HG02678 (cell line): ENCODE results near the gene TMEM59L.

Experiments used
- ATAC-seq: cut with Tn5 transposase; IDR thresholded peaks from one replicate; pipeline ENCODE4 v1.9.1; 2021; ENCODE audit warnings: mild to moderate bottlenecking, moderate library complexity; ENCODE audit not compliant: unreplicated experiment

The TMEM59L gene

DNA sequence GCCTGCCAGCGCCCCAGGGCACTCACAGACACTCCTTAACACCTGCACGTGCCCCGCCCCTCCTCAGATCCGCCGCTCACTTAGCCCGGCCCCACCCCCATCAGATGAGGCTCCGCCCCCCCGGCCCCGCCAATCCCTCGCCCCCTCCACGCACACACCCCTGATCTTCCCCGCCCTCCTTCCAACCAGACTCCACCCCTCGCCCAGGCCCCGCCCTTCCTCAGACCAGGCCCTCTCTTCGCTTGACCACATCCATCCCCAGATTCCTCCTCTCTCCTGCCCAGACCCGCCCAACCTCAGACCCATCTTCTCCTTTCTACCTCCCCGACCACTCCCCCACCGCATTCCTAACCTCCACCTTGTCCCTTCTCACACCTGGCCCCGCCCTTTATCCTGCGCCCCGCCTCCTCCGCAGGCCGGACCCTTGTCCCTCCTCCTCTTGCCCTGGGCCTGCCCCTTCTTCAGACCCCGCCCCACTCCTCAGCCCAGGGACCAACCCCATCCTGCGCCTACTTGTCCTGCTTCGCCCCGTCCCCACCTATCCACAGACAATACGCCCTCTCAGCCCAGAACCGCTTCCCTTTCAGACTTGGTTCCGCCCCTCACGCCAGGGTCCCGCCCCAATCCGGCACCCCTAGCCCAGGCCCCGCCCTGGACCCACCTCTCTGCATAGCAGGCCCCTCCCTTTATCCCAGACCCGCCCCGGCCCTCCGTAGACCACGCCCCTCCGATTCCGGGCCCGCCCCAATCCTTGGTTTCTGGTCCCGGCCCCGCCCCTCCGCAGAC lies 23.7 kb downstream of the TMEM59L start:
- ATAC-seq = peak; percentile 85

DNA sequence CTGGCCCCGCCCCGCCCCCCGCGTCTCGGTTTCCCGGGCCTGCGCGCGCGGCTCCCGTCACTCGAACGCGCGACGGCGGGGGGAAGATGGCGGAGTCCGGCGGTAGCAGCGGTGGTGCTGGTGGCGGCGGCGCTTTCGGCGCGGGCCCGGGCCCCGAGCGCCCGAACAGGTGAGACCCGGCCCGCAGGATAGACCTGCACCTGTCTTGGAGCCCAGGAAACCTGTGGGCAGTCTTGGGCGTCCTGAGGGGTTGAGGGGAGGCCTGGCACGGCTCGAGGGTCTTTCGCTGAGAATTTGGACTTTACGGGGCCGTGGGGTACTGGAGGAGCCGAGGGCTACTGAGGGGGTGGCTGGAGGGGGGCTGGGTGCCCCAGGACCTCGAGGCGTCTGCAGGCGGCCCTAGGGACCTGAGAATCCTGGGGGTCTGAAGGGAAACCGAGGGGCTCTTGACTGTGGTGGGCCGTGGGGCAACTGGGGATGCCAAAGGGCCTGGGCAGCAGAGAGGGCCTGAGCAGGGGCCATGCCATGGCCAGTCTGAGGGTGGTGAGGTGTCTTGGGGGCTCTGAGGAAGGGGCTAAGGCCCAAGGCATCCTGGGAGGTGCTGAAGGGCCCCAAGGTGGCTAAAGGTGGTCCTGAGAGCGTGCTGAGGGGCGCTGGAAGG lies 24.4 kb downstream of the TMEM59L start, which contains the start of gene KLHL26:
KLHL26 (plus strand) TSS at position 60 of the 661 bp plus-strand sequence; CDS start at position 87, 27 bp downstream.
- ATAC-seq = no peak

DNA sequence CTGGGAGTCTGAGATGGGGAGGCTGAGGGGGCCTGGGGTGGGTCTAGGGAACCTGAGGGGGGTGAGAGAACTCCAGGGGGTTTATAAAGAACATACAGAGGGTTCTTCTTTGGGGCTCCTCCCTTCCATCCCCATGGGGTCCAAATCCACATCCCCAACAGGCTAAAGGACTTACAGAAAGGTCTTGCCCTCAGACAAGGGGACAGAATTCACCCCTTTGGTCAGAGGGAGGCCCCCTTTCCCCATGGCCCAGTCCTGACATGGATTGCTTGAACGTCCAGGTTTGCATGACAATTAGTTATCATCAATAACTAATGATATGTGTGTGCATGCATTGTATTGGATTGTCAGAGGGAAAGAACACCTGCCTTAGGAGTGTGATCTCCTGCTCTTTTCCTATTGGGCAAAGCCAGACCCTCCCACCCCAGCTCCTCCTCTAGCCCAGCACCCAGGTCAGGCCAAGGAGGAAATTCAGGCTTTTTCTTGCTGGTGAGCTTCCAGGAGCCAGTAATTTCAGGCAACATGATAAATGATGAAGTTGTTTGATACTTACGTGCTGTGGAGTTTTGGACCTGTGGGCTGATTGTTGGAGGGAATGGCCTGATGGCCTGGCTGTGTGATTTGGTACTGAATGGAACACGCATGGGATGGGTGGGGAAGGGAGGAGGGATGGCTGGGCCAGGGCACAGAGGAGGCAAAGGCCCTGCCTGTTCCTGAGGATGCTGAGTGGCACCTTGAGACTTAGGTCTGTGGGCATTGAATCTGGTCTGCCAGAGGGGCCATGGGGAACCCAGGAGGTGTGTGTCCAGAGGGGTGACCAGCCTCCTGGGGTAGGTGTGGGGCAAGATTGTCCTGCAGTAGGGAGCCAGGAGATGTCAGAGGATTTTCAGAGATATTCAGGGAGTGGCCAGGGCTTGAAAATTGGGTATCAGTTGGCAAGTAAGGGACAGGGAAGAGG lies 25.3 kb downstream of the TMEM59L start:
- no peak for ATAC-seq

DNA sequence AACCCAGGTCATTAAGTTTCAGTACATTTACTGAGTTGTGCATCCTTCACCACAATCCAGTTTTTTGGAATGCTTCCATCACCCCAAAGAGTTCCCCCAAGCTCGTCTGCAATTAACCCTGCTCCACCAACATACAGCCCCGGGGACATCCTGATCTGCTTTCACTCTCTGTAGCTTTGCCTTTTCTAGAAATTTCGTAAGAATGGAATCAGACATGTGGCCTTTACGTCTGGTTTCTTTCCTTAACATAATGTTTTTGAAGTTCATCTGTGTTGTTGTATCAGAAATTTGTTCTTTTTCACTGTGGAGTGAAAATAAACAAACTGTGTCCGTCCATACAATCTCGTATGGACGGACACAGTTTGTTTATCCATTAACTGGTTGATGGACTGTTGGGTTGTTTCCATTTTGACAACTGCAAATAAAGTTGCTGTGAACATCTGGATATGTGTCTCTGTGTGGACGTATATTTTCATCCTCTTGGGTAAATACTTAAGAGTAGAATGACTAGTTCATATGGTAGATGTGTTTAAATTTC lies 27.1 kb downstream of the TMEM59L start:
- no peak for ATAC-seq

DNA sequence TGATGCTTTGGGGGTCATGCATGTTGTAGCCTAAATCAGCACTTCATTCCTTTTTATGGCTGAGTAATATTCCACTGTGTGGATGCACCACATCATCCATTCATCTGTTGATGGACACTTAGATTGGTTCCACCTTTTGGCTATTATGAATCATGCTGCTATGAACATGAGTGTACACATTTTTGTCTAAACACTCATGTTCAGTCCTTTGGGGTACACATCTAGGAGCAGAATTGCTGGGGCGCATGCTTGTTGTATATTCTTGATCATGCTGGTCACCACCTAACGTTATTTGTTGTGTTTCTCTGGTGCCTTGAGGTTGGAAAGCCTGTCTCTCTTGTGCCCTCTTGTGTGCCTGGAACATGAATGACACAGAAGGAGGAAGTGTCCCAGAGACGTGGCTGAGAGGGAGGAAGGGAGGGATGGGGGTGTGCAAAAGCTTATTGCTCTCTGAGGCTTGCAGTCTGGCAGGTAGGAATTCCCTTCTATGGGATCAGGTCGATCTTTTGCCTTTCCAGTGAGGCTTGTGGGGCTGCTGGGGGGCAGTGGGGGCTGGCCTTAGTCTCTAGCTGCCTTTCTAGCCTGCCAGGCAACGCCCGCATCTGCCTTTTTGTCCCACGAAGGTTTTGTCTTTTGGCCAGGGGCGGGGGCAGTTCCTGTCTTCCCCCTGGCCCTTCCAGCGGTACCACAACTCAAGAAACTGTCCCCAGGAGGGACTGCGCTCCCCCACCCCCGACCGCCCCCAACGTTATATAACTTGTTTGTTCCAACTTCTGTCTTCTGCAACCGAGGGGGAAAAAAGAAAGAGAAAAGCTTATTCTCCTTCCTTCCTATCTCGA lies 31.7 kb downstream of the TMEM59L start:
- ATAC-seq = no peak

DNA sequence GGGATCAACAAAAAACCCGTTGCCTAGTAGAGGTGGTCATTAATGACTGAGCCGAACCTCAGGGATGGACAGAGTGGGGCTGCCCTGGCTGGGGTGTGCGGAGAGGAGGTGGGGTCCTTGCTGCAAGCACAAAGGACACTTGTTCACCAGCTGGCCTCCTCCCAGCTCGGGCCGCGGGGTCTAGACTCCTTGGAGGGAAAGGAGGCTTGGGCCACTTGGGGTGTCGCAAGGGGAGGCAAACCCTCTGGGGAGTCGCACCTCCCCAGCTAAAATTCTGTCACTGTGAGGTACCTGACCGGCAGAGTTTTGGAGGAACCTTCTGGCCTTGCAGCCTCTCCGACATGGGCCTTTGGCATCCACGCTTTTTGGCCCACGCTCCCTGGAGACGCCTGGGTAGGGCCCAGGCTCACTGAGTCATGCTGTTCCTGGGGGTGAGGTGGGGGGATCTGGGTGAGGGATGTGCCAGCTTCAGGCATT lies 32.4 kb downstream of the TMEM59L start:
- no peak for ATAC-seq

DNA sequence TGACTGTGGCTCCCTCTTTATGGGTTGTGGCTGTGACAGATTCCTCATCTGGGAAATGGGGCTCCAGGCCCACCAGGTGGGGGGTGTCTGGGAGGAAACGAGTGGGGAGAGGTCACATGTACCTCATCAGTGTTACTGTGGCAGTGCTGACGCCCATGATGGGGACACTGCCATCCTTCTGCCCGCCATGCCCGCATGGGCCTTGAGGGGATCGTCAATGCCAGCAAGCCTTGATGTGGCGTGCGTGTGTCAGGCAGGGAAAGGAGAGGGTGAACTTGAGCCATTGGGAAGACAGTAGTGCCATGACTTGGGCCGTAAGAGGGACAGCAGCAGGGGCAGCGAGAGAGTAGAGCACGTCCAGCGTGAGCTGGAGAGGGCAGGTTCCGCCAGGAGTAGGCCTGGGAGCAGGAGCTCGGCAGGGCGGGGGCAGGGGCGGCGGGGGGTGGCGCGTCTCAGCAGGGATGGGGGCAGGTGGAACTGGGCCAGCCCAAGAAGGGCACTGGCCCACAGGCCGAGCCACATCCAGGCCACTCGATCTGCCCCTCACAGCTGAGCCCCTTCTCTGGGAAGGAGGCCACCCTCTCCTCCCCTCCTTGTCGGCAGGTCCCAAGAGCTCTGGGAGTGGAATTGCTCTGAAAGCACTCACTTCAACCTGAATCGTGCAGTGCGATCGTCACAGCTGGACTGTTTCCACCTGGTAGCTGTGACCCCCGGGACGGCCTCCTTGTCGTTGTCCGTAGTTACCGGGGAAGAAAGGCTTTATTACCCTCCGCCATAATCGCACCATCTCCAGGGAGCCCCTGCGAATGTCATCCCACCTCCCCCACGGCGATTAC lies 34.1 kb downstream of the TMEM59L start:
- no peak for ATAC-seq

DNA sequence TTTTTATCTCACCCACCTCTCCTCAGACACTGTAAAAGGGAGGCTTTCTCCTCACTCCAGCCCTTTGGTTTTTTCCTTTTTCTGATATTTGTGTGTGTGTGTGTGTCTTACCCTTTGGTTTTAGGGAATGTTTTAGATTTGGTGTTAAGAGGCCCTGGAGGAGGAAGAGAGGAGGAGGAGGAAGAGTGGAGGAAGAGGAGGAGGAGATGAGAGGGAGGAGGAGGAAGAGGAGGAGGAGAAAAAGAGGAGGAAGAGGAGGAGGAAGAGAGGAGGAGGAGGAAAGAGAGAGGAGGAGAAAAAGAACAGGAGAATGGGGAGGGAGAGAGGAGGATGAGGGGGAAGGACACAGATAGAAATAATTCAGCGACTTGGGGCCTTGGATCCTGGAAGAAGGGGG lies 34.7 kb downstream of the TMEM59L start:
- ATAC-seq = no peak

DNA sequence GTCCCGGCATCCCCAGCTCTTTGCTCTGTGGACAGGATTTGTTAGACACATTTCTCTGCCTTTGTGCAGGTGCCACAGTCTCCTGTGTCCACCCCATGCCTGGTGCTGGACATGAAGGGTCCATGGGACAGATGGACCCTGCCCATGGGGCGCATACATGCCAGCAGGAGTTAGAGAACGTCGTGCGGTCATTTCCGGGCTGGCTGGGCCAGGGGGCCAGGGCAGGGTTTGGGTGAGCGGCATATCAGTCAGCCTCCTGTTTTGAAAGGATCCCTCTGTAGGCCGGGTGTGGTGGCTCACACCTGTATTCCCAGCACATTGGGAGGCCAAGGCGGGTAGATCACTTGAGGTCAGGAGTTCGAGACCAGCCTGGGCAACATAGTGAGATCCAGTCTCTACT lies 35.1 kb downstream of the TMEM59L start:
- no peak for ATAC-seq

DNA sequence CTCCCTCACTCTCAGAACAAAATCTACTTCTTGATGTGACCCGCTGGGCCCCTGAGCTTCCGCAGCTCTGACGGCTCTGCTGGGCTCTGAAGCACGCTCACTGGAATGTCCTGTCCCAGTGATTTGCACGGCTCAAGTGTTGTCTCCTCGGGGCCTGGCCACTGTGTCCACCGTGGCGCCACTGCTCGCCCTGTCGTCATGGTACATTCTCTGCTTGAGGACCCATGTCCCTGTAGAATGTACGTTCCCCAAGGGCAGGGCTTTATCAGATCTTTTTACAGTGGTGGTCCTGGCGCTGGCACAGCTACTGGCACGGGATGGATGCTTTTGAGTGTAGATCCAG lies 36.3 kb downstream of the TMEM59L start:
- ATAC-seq = no peak

DNA sequence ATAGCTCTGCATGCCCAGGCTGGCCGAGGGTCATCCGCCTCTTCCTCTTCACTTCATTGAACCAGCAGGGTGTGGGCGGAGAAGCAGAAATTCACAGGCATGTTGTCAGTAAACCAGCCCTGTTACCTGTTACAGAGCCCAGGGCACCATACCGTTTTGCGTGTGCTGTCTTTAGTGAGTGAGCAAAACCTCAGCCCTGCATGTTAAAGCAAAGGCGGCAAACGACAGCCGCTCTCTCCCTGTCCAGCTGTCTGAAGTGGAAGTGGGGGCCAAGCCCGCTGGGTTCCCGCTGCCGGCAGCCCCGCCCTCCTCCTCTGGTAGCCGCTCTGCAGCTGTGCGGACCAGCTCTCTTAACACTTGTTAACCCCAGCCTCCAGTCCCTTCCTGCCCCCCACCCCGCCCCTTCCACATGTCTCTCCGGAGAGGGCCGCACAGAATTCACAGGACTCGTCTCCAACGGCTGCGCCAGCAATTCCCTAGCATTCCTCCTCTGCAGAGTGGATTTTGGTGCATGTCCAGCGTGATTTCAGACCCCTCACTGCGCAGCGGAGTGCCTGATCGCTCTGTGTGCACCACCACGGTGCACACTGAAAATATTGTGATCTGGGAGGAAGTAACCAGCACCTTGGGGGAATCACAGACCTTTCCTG lies 36.8 kb downstream of the TMEM59L start:
- ATAC-seq = peak; percentile 62

DNA sequence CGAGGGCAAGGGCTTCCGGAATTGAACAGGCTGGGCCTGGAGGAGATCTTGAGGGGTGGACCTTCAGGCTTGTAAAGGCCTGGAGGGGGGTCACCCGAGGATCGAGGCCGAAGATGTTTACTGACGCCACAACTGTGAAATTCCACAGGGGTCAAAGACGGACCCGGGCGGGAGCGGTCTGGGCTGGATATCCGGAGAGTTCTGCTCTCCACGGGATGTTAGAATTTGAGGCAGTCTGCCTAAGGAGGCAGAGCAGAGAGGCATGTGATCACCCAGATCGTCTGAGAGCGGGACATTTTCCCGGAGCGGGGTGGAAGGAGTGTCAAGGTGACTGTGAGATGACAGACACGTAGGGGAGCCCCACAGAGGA lies 37.3 kb downstream of the TMEM59L start:
- ATAC-seq = no peak

DNA sequence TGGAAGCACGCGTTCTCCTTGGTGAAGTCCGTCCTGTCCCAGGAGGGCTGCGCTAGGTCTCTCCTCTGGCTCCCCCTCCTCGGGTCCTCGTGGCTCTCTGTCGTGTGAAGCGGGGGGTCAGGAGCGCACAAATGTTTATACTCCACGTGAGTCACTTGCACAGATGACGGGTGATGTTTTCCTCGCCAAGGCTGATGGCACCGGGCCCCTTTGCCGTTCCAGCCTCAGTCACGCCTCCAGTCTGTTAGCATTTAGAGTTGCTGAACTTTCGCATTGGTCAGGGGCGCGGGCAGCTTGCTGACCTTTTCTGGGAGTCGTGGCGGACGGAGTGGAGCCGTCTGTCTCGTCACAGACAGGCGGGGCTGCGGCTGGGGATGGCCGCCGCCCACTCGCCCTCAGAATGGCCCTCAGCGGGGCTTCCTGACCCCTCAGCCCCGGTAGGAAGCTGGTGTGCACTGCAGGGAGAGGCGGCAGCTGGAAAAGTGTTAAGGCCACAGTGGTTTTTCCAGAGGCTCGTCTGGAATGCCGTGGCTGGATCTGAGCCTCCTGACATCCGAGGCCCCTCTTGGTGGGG lies 37.9 kb downstream of the TMEM59L start:
- ATAC-seq = no peak

DNA sequence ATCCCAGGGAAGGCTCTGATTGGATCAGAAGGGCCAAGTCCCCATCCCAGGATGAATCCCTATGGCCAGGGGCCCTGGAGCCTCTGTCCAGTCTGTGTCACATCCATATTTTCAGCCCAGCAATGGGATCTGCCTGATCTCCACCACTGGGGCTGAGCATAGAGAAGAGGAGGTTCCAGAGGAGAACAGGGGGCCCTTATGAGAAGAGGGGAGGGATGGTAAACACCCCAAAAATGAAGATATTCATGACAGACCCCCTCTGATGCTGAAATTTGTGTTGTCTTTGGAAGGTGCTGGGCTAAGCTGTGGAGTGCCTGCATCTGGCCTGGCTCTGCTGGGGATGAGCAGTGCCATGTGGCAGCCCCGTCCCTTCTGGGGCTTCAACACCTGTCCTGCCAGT lies 38.6 kb downstream of the TMEM59L start:
- ATAC-seq = no peak

DNA sequence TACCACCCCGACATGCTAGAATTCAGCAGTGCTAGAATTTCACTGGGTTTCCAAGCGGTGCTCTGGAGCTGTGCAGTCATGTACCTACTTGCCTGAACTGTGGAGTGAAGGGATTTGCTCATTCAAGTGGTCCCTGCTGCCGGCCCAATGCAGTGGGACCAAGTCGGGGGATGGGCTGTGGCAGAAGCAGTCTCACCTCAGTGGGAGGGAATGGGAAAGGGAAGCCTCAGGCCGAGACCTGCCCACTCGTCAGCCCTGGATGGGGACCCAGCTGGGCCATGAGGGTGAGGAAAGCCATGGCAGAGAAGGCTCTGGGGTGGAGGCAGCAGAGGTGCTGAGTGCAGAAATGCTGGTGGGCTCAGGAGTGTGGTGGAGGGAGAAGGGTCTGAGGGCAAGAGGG lies 39.1 kb downstream of the TMEM59L start:
- no peak for ATAC-seq

DNA sequence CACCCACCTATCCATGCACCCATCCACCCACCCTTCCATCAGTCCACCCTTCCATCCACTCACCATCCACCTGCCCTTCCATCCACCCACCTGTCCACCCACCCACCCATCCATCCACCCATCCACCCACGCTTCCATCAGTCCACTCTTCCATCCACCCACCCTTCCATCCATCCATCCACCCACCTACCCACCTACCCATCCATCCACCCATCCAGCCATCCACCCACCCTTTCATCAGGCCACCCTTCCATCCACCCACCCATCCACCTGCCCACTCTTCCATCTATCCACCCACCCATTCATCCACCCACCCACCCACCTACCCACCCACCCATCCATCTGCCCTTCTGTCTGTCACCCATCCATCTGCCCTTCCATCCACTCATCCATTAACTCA lies 41.2 kb downstream of the TMEM59L start:
- no peak for ATAC-seq

DNA sequence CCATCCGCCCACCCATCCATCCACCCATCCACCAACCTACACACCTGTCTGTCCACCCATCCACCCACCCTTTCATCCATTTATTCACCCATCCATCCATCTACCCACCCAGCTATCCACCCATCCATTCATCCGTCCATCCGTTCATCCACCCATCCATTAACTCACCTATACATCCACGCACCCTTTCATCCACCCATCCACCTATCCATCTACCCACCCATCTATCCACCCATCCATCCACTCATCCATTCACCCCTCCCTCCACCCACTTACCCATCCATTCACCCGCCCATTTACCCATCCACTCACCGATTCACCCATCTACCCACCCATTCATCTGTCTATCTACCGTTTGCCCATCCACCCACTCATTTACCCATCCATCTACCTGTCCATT lies 41.8 kb downstream of the TMEM59L start:
- ATAC-seq = no peak

DNA sequence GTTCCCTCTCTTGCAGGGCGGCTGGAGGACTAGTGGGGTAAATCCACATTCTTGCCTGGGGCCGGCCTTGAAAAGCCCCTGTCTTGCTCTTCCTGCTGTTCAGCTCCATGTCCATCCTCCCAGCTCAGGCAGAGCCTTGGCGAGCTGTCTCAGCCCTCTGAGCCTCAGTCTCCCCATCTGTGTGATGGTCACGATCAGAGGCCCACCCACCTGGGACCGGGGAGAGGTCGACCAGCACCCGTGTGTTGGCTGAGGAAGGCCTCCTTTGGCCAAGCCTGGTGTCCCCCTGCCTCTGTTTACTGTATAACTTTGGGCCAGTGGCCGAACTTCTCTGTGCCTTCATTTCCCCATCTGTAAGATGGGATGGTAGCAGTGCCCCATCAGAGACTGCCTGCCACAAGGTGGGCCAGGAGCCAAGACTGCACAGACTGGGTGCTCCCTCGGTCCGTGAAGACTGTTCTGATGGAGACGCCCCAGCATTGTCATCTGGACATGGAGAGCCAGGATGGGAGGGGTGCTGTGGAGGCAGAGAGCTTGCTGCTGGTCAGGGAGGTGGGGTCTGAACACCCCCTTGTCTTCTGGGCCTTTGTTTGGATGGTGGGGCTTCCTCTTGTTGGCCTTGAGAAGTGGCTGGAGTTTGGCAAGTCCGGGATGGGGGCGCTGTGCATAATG lies 42.6 kb downstream of the TMEM59L start:
- ATAC-seq = no peak
